Non-pigmented ciliary epithelial cell (primary cell): ENCODE measurements around the gene LHFPL3.
"Not testable (repeated sequence)": the region's sequence is repeated elsewhere in the genome, so short reads cannot be mapped to it uniquely, and the experiment has no call there.

Experiments
- DNase-seq: peaks from one replicate; pipeline ENCODE4 v3.0.0-alpha.2; 2010; ENCODE audit warnings: low read depth

The LHFPL3 gene

GRCh38 chr7:104933521-104933988 is 605.2 kb downstream of the LHFPL3 start:
- DNase-seq, result no peak

GRCh38 chr7:104934665-104935064 is 606.3 kb downstream of the LHFPL3 start:
- no peak for DNase-seq

- no peak for DNase-seq
Observed at GRCh38 chr7:104935276-104935675, 606.9 kb downstream of the LHFPL3 start.

- no peak for DNase-seq
Observed at GRCh38 chr7:104936546-104936945, 608.1 kb downstream of the LHFPL3 start.

- DNase-seq, result not testable (repeated sequence)
Observed at GRCh38 chr7:104937489-104937888, 609.1 kb downstream of the LHFPL3 start.

GRCh38 chr7:104938741-104939390 is 610.5 kb downstream of the LHFPL3 start:
- DNase-seq, result no peak

- no peak for DNase-seq
Observed at GRCh38 chr7:104940023-104940710, 611.8 kb downstream of the LHFPL3 start.

- DNase-seq, result no peak
Observed at GRCh38 chr7:104943502-104944343, 615.3 kb downstream of the LHFPL3 start.

- DNase-seq, result no peak
Observed at GRCh38 chr7:104945599-104945956, 617.2 kb downstream of the LHFPL3 start.

- DNase-seq, result no peak
Observed at GRCh38 chr7:104946338-104946737, 617.9 kb downstream of the LHFPL3 start.

GRCh38 chr7:104950006-104950405 is 621.6 kb downstream of the LHFPL3 start:
- DNase-seq, result no peak

- DNase-seq, result no peak
Observed at GRCh38 chr7:104950754-104951153, 622.4 kb downstream of the LHFPL3 start.

GRCh38 chr7:104951546-104951945 is 623.1 kb downstream of the LHFPL3 start:
- no peak for DNase-seq

- no peak for DNase-seq
Observed at GRCh38 chr7:104955276-104955675, 626.9 kb downstream of the LHFPL3 start.
